Measurements from ENCODE around the gene CDH12. TPM values are rescaled to one million over a fixed set of nuclear protein-coding genes. Genes with fewer than 3 reads are reported as not detected.

CDH12 gene
- total RNA-seq, 1 experiment from 2014 or later, result not detected

DNA sequence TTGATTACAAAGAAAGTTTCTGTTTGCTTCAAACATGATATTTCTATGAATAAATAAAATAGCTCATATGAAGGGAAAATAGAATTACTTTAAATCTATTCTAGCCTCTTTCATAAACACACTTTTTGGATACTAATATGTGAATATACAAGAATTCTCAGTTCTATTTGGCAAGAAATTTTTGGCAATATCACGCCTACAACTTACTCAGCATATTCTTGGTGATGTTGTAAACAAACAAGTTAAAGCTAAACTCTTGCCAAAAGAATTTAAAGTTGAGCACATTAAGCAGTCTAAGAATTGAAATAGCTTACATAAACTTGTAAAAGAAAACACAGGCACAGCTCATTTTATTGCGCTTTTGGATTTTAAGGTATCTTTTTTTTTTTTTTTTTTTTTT lies 209.8 kb downstream of the CDH12 start:
- DNase-seq, result no peak
- no peak overlapping the region for H2AK5ac ChIP-seq (ENCODE audit: insufficient read length, low read length)
- H4K5ac ChIP-seq (ENCODE audit: insufficient read length, low read depth, low read length), result no peak overlapping the region
- H3K56ac ChIP-seq (ENCODE audit: insufficient read length, low read depth, low read length), result no peak overlapping the region
- no peaks in the 10 kb centered on the region for H3K23me2 ChIP-seq (ENCODE audit: insufficient read length, low read depth, low read length, poor library complexity, severe bottlenecking)
- no peak overlapping the region for H3K23ac ChIP-seq (ENCODE audit: insufficient read length, low read depth, low read length)
- no peak overlapping the region for H2BK5ac ChIP-seq (ENCODE audit: insufficient read length, low read length)
- no peaks in the 10 kb centered on the region for H3K27me3 ChIP-seq (ENCODE audit: insufficient read depth, low read length)
- no CpG with 5 or more reads among the region's 2 CpGs for WGBS (ENCODE audit: extremely low coverage, insufficient read length, low lambda C conversion rate)
- no peaks in the 10 kb centered on the region for H3K36me3 Mint-ChIP-seq (ENCODE audit: insufficient read depth in 1 of 3, low read depth in 3 of 3)
- no peak overlapping the region for H3K4me3 Mint-ChIP-seq
- no peak overlapping the region for H2BK20ac ChIP-seq (ENCODE audit: low read depth, low read length, poor library complexity, severe bottlenecking)
- H4K91ac ChIP-seq (ENCODE audit: insufficient read length, low read depth, low read length), result no peak overlapping the region
- H4K8ac ChIP-seq (replicated peaks; ENCODE audit: insufficient read length, low read depth, low read length), result no peak overlapping the region
- no peaks in the 10 kb centered on the region; a peak in 1 of 5 replicates for H3K9me3 Mint-ChIP-seq
- no peak overlapping the region for H2BK120ac ChIP-seq (ENCODE audit: low read depth, low read length, poor library complexity, severe bottlenecking)
- no peak overlapping the region for H3T11ph ChIP-seq (ENCODE audit: low read length)
- no peak overlapping the region for H3K9ac ChIP-seq (ENCODE audit: extremely low read depth, insufficient read length, low read length)
- H2AFZ ChIP-seq (ENCODE audit: low read length), result no peak overlapping the region
- H3K4ac ChIP-seq (ENCODE audit: low read depth, low read length), result no peak overlapping the region
- H3K4me2 ChIP-seq (ENCODE audit: insufficient read depth, insufficient read length, low read length), result no peak overlapping the region
- no peaks in the 10 kb centered on the region for H3K4me1 ChIP-seq (ENCODE audit: insufficient read depth, low read length)
- no peak overlapping the region for H3K14ac ChIP-seq (ENCODE audit: insufficient read depth, low read length)
- H3K79me1 ChIP-seq (ENCODE audit: insufficient read depth, low read depth, low read length, poor library complexity, severe bottlenecking), result no peaks in the 10 kb centered on the region
- no peak overlapping the region for H3K27ac Mint-ChIP-seq
- 0 out of 4 replicates have a peak, but pooled peaks cover 0 to 2% of the 10 kb centered on the region in 2 experiments for H3K4me1 Mint-ChIP-seq
- no peak overlapping the region for H2BK15ac ChIP-seq (ENCODE audit: low read depth, low read length)
- H4K20me1 ChIP-seq (ENCODE audit: control insufficient read depth, insufficient read depth, insufficient read length), result no peaks in the 10 kb centered on the region
- no peaks in the 10 kb centered on the region for H3K27me3 Mint-ChIP-seq (ENCODE audit: low read depth)
- TF ChIP-seq, protein P1, sequence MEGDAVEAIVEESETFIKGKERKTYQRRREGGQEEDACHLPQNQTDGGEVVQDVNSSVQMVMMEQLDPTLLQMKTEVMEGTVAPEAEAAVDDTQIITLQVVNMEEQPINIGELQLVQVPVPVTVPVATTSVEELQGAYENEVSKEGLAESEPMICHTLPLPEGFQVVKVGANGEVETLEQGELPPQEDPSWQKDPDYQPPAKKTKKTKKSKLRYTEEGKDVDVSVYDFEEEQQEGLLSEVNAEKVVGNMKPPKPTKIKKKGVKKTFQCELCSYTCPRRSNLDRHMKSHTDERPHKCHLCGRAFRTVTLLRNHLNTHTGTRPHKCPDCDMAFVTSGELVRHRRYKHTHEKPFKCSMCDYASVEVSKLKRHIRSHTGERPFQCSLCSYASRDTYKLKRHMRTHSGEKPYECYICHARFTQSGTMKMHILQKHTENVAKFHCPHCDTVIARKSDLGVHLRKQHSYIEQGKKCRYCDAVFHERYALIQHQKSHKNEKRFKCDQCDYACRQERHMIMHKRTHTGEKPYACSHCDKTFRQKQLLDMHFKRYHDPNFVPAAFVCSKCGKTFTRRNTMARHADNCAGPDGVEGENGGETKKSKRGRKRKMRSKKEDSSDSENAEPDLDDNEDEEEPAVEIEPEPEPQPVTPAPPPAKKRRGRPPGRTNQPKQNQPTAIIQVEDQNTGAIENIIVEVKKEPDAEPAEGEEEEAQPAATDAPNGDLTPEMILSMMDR (conservative IDR thresholded peaks at IDR 0.05), result no peak
- H3K9me3 ChIP-seq (ENCODE audit: control insufficient read depth, low read depth, low read length), result no peaks in the 10 kb centered on the region
- H3K27ac ChIP-seq (ENCODE audit: insufficient read length, low read depth, low read length), result no peak overlapping the region
- no peak overlapping the region for H2BK12ac ChIP-seq (ENCODE audit: insufficient read length, low read depth, low read length)
- no peak overlapping the region for H3K18ac ChIP-seq (ENCODE audit: insufficient read length, low read depth, low read length)
- H3K79me2 ChIP-seq (ENCODE audit: insufficient read depth, low read length), result no peaks in the 10 kb centered on the region
